ENCODE data around the gene SUPT3H. TPM values are rescaled to one million over a fixed set of nuclear protein-coding genes. Genes with fewer than 3 reads are reported as not detected.

SUPT3H gene
- total and polyA plus RNA-seq, 2 of the 13 experiments (the other 11 are each of a cell fraction or from before 2014, with no cell fraction given) = 11.9 to 36.1 TPM

DNA sequence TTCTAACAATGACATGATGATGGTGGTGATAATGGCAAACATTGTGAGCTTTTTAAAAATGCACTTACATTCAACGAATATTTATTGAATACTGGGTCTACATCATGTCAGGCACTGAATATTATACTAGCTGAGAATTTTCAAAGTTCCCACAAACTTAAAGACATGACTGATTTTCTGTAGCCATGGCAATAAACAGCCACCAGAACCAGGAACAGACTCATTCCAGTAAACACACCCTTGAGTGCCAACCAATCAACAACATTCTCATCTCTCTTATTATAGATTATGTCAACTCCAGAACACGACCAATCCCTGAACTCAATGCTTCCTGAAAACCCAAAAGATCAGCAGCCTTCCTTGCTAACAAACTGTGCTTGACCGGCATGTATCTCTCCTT is 262.0 kb downstream of the SUPT3H start:
- ChIA-PET CTCF (ENCODE audit: low intra/inter-chr PET ratio, low total read pairs) (no interaction called here), POLR2A (no interaction called here)
- H4K20me1 ChIP-seq (ENCODE audit: insufficient read depth, low read length) = no peaks in the 10 kb centered on the region
- ATAC-seq (no peak), FAIRE-seq (no peak), DNase-seq (ENCODE audit: low spot score) (no peak)
- H3K27me3 ChIP-seq (ENCODE audit: control insufficient read depth in 1 of 2, insufficient read depth in 2 of 2, low read length in 2 of 2) = no peaks in the 10 kb centered on the region
- no peak overlapping the region for H3K9ac ChIP-seq (ENCODE audit: insufficient read depth, low read depth, low read length)
- H3K36me3 ChIP-seq (replicated peaks in 1 of 2; ENCODE audit: control insufficient read depth in 1 of 2, insufficient read depth in 2 of 2, low read length in 2 of 2) = no peaks in the 10 kb centered on the region
- in situ Hi-C loops (cut with HindIII; ENCODE audit: extremely low pct_ligation_motif_present, low pct_unique_long_range_greater_than_20kb) (no loop called here), intact Hi-C loops (cut with micrococcal nuclease; ENCODE audit: unreplicated experiment) (no loop called here)
- no peak overlapping the region for H3K4me2 ChIP-seq (ENCODE audit: low read depth, low read length)
- H3K9me3 ChIP-seq (ENCODE audit: low read length) = no peaks in the 10 kb centered on the region
- H3K4me3 ChIP-seq (replicated peaks in 1 of 3; ENCODE audit: insufficient read depth in 1 of 3, low read depth in 2 of 3, low read length in 3 of 3) = no peak overlapping the region
- no peaks in the 10 kb centered on the region for H3K79me2 ChIP-seq (ENCODE audit: insufficient read depth, low read length)
- BruUV-seq (replicated peaks) = no TSS peak
- no peak overlapping the region for H3K27ac ChIP-seq (ENCODE audit: extremely low read length, insufficient read depth, low read length)
- no peak overlapping the region for H2AFZ ChIP-seq (ENCODE audit: low read length)
- H3K4me1 ChIP-seq (ENCODE audit: insufficient read depth, low read length) = peaks cover 6% of the 10 kb centered on the region
- TF ChIP-seq ZNF766 (CRISPR knock-in tag; IDR thresholded peaks at IDR 0.05; ENCODE audit: borderline replicate concordance) (no peak), CBX5 (CRISPR knock-in tag; IDR thresholded peaks at IDR 0.05; ENCODE audit: borderline replicate concordance) (no peak), PITX1 (CRISPR knock-in tag; IDR thresholded peaks at IDR 0.05) (no peak), RAD51 (IDR thresholded peaks at IDR 0.05; ENCODE audit: borderline replicate concordance) (no peak), NR2F6 (IDR thresholded peaks at IDR 0.05) (no peak), NR2F6 (CRISPR knock-in tag; IDR thresholded peaks at IDR 0.05) (no peak), CBFB (CRISPR knock-in tag; IDR thresholded peaks at IDR 0.05) (no peak), TRIM24 (CRISPR knock-in tag; IDR thresholded peaks at IDR 0.05) (no peak), HDAC2 (CRISPR knock-in tag; IDR thresholded peaks at IDR 0.05) (no peak), ZNF775 (CRISPR knock-in tag; IDR thresholded peaks at IDR 0.05; ENCODE audit: borderline replicate concordance) (no peak), ZFY (CRISPR knock-in tag; IDR thresholded peaks at IDR 0.05) (no peak), ZSCAN5A (CRISPR knock-in tag; IDR thresholded peaks at IDR 0.05; ENCODE audit: borderline replicate concordance) (no peak), SATB2 (CRISPR knock-in tag; IDR thresholded peaks at IDR 0.05) (no peak), ZNF335 (CRISPR knock-in tag; IDR thresholded peaks at IDR 0.05) (no peak), CEBPB (IDR thresholded peaks at IDR 0.05; ENCODE audit: borderline replicate concordance, low read depth, low read length) (no peak)
- TF ChIP-seq, protein P1, sequence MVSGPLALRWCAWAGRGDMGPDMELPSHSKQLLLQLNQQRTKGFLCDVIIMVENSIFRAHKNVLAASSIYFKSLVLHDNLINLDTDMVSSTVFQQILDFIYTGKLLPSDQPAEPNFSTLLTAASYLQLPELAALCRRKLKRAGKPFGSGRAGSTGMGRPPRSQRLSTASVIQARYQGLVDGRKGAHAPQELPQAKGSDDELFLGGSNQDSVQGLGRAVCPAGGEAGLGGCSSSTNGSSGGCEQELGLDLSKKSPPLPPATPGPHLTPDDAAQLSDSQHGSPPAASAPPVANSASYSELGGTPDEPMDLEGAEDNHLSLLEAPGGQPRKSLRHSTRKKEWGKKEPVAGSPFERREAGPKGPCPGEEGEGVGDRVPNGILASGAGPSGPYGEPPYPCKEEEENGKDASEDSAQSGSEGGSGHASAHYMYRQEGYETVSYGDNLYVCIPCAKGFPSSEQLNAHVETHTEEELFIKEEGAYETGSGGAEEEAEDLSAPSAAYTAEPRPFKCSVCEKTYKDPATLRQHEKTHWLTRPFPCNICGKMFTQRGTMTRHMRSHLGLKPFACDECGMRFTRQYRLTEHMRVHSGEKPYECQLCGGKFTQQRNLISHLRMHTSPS (CRISPR knock-in tag; IDR thresholded peaks at IDR 0.05; ENCODE audit: low read depth) = no peak
- TF ChIP-seq, protein P2, sequence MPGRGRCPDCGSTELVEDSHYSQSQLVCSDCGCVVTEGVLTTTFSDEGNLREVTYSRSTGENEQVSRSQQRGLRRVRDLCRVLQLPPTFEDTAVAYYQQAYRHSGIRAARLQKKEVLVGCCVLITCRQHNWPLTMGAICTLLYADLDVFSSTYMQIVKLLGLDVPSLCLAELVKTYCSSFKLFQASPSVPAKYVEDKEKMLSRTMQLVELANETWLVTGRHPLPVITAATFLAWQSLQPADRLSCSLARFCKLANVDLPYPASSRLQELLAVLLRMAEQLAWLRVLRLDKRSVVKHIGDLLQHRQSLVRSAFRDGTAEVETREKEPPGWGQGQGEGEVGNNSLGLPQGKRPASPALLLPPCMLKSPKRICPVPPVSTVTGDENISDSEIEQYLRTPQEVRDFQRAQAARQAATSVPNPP (CRISPR knock-in tag; IDR thresholded peaks at IDR 0.05) = no peak
- 64% methylated on average over 3 of the region's 3 CpGs for WGBS (ENCODE audit: low lambda C conversion rate)

Data from HepG2 (cell line).